ENCODE measurements around the gene TPK1. TPM values are rescaled to one million over a fixed set of nuclear protein-coding genes. Genes with fewer than 3 reads are reported as not detected.

The TPK1 gene
- total and polyA plus RNA-seq, 4 donors = 5.3 to 16.8 (median 15.9) TPM

DNA sequence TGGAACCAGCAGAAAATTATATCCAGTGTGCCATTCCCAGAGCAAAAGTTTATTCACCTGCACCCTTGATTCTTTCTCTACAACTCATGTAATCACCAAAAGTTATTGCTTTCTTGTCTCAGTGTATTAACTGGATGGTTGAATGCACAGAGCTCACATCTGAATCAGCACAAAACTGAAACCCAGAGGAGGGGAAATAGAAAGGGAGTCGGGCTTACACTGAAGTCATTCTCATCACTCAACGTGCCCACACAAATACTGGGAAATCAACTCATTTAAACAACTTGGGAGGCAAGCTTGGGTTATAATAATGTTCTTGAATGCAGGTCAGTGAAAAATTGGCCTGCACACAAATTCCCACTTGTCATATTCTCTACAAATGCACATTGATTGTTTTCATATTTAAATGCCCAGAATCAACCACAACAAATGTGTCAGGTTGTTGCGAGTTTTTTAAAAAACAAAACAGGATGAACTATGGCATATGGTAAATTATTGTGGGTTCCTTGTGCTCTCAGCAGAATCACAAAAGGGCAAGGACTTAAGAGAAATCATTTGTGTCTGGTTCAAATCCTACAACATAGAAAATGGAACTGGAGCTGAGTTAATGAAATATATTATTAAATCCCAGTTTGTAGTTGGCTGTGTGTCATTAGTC is 306.5 kb downstream of the TPK1 start:
- no peaks in the 10 kb centered on the region for H3K4me1 ChIP-seq (ENCODE audit: control insufficient read depth in 5 of 5, insufficient read depth in 5 of 5, low read length in 5 of 5)
- H3K9ac ChIP-seq (ENCODE audit: insufficient read depth in 1 of 2, low read length in 2 of 2) = no peak overlapping the region
- no peak overlapping the region for H3K27ac ChIP-seq (ENCODE audit: low read depth in 1 of 2, low read length in 1 of 2)
- H3K9me3 ChIP-seq (ENCODE audit: control insufficient read depth in 4 of 4, insufficient read depth in 3 of 4, low read length in 3 of 4) = no peaks in the 10 kb centered on the region
- H3K36me3 ChIP-seq (ENCODE audit: control insufficient read depth in 4 of 4, insufficient read depth in 4 of 4, low read length in 4 of 4) = no peaks in the 10 kb centered on the region
- WGBS, 2 donors = 61 to 64% methylated on average over 3 of the region's 3 CpGs
- no peaks in the 10 kb centered on the region for H3K27me3 ChIP-seq (ENCODE audit: control insufficient read depth in 3 of 3, insufficient read depth in 3 of 3, low read length in 2 of 3)
- TF ChIP-seq, protein P1, sequence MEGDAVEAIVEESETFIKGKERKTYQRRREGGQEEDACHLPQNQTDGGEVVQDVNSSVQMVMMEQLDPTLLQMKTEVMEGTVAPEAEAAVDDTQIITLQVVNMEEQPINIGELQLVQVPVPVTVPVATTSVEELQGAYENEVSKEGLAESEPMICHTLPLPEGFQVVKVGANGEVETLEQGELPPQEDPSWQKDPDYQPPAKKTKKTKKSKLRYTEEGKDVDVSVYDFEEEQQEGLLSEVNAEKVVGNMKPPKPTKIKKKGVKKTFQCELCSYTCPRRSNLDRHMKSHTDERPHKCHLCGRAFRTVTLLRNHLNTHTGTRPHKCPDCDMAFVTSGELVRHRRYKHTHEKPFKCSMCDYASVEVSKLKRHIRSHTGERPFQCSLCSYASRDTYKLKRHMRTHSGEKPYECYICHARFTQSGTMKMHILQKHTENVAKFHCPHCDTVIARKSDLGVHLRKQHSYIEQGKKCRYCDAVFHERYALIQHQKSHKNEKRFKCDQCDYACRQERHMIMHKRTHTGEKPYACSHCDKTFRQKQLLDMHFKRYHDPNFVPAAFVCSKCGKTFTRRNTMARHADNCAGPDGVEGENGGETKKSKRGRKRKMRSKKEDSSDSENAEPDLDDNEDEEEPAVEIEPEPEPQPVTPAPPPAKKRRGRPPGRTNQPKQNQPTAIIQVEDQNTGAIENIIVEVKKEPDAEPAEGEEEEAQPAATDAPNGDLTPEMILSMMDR (IDR thresholded peaks at IDR 0.05; ENCODE audit: control extremely low read depth, extremely low read depth) = no peak
- no peak overlapping the region for H3K4me3 ChIP-seq
- DNase-seq = no peak
- no peak for ATAC-seq (ENCODE audit: insufficient read depth, low FRiP score)

DNA sequence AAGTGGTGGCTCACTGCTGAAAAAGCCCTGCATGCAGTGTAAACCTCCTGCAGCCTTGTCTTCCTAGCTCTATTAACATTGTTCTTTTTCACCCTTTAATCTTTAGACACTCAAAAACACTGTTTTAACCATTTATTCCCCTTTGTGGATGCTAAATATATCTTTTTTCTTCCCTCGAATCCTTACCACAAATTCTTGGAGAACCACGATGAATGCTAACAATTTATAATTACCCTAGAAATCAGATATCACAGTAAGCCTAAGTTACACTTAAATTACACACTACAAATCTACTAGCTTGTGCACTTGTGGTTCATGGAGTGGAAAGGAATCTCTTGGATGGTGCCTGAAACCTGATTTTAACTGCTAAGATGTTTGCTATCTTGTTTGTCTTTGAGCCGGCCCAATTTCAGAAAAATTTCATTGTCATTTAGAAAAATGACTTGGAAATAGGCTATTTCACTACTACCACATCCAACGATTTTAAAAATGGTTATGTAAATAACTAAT is 307.3 kb downstream of the TPK1 start:
- ATAC-seq (ENCODE audit: insufficient read depth, low FRiP score) (no peak), DNase-seq (no peak)
- TF ChIP-seq, protein P1 (IDR thresholded peaks at IDR 0.05; ENCODE audit: control extremely low read depth, extremely low read depth) = no peak
- Histone ChIP-seq H3K27me3 (ENCODE audit: control insufficient read depth in 3 of 3, insufficient read depth in 3 of 3, low read length in 2 of 3) (no peaks in the 10 kb centered on the region), H3K36me3 (ENCODE audit: control insufficient read depth in 4 of 4, insufficient read depth in 4 of 4, low read length in 4 of 4) (no peaks in the 10 kb centered on the region), H3K4me1 (ENCODE audit: control insufficient read depth in 5 of 5, insufficient read depth in 5 of 5, low read length in 5 of 5) (no peaks in the 10 kb centered on the region), H3K9ac (ENCODE audit: insufficient read depth in 1 of 2, low read length in 2 of 2) (no peak overlapping the region), H3K27ac (ENCODE audit: low read depth in 1 of 2, low read length in 1 of 2) (no peak overlapping the region), H3K9me3 (ENCODE audit: control insufficient read depth in 4 of 4, insufficient read depth in 3 of 4, low read length in 3 of 4) (no peaks in the 10 kb centered on the region), H3K4me3 (no peak overlapping the region)
- 75 to 88% methylated on average over 4 of the region's 4 CpGs for WGBS, 2 donors

DNA sequence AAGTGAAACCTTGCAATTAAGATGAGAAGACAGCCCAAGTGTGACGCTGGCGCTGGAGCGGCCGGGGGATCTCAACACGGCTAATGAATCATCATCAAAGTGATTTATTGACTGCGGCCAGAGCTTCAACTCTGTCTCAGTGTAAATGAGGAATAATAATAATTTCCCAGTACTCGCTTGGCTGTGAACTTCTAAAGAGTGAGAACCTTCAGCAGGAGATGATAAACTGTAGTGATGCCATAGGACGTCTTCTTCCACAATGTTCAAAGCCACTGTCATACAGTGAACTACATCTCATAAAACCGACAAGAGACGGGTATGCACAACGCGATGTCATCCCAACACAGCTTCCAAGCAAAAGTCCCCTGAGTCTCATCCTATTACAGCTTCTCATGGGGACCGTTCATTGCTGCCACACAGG is 308.8 kb downstream of the TPK1 start:
- H3K4me1 ChIP-seq (ENCODE audit: control insufficient read depth in 5 of 5, insufficient read depth in 5 of 5, low read length in 5 of 5) = no peaks in the 10 kb centered on the region
- 86% methylated on average over 13 of the region's 13 CpGs for WGBS, 2 donors
- no peaks in the 10 kb centered on the region for H3K27me3 ChIP-seq (ENCODE audit: control insufficient read depth in 3 of 3, insufficient read depth in 3 of 3, low read length in 2 of 3)
- DNase-seq (no peak), ATAC-seq (ENCODE audit: insufficient read depth, low FRiP score) (no peak)
- H3K27ac ChIP-seq (ENCODE audit: low read depth in 1 of 2, low read length in 1 of 2) = no peak overlapping the region
- H3K36me3 ChIP-seq (ENCODE audit: control insufficient read depth in 4 of 4, insufficient read depth in 4 of 4, low read length in 4 of 4) = no peaks in the 10 kb centered on the region
- no peak overlapping the region for H3K9ac ChIP-seq (ENCODE audit: insufficient read depth in 1 of 2, low read length in 2 of 2)
- TF ChIP-seq, protein P1 (IDR thresholded peaks at IDR 0.05; ENCODE audit: control extremely low read depth, extremely low read depth) = no peak
- H3K9me3 ChIP-seq (ENCODE audit: control insufficient read depth in 4 of 4, insufficient read depth in 3 of 4, low read length in 3 of 4) = no peaks in the 10 kb centered on the region
- no peak overlapping the region for H3K4me3 ChIP-seq

DNA sequence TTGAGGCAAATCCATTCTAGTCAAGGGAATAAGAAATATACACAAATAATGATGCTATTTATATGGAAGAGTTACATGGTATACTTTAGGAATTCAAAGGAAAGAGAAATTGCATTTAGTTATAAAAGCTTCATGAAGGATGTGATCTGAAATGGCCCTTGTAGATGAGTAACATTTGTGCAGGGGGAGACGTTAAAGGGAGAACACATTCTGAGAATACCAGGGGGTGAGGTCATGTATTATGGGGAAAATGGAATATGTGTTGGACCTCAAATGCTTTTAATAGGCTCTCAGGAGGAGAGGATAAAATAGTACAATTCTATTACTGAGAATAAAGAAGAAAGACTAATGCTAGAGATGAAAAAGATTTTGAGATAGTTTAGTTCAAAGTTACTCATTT is 309.9 kb downstream of the TPK1 start:
- Histone ChIP-seq H3K4me1 (ENCODE audit: control insufficient read depth in 5 of 5, insufficient read depth in 5 of 5, low read length in 5 of 5) (no peaks in the 10 kb centered on the region), H3K9me3 (ENCODE audit: control insufficient read depth in 4 of 4, insufficient read depth in 3 of 4, low read length in 3 of 4) (no peaks in the 10 kb centered on the region), H3K27ac (ENCODE audit: low read depth in 1 of 2, low read length in 1 of 2) (no peak overlapping the region), H3K36me3 (ENCODE audit: control insufficient read depth in 4 of 4, insufficient read depth in 4 of 4, low read length in 4 of 4) (no peaks in the 10 kb centered on the region), H3K27me3 (ENCODE audit: control insufficient read depth in 3 of 3, insufficient read depth in 3 of 3, low read length in 2 of 3) (no peaks in the 10 kb centered on the region), H3K4me3 (no peak overlapping the region), H3K9ac (ENCODE audit: insufficient read depth in 1 of 2, low read length in 2 of 2) (no peak overlapping the region)
- TF ChIP-seq, protein P1 (IDR thresholded peaks at IDR 0.05; ENCODE audit: control extremely low read depth, extremely low read depth) = no peak
- WGBS, 2 donors = 66 to 86% methylated on average over 1 of the region's 1 CpG
- DNase-seq = no peak
- no peak for ATAC-seq (ENCODE audit: insufficient read depth, low FRiP score)

Data from lung (tissue), 12 donors.